Tibial nerve (tissue), 4 donors: ENCODE measurements around the gene GPC3. TPM values are rescaled to one million over a fixed set of nuclear protein-coding genes. Genes with fewer than 3 reads are reported as not detected.
A peak's percentile ranks its signal among the peaks of the same experiment; 100 is the strongest.

Source experiments
- DNase-seq, 2 donors: peaks; one replicate each; pipeline ENCODE4 v3.0.0-alpha.2; 2019; ENCODE audit warnings: low spot score in 2 of 2
- H3K27ac ChIP-seq, 4 donors: fragments of 200-600 bp; sonication (generic) in 3 of 4; one replicate each; pipeline ENCODE4 v1.5.1; 2017 to 2019; ENCODE audit warnings: mild to moderate bottlenecking in 1 of 4
- H3K27me3 ChIP-seq, 2 donors: fragments of 200-600 bp; sonication (generic) in 1 of 2; one replicate each; pipeline versions ENCODE4 v1.5.1 to v1.6.0; 2017 to 2019
- H3K36me3 ChIP-seq, 3 donors: fragments of 200-600 bp; sonication (generic); one replicate each; pipeline ENCODE4 v1.5.1; 2018 to 2019
- H3K4me1 ChIP-seq, 4 donors: fragments of 200-600 bp; sonication (generic) in 3 of 4; one replicate each; pipeline ENCODE4 v1.5.1; 2017 to 2019
- H3K4me3 ChIP-seq, 4 donors: fragments of 200-600 bp; sonication (generic) in 3 of 4; one replicate each; pipeline ENCODE4 v1.5.1; 2017 to 2019; ENCODE audit warnings: mild to moderate bottlenecking in 1 of 4, moderate library complexity in 1 of 4
- H3K9me3 ChIP-seq, 4 donors: fragments of 200-600 bp; sonication (generic) in 3 of 4; one replicate each; pipeline ENCODE4 v1.5.1; 2017 to 2019
- EP300 ChIP-seq, 2 donors: sonication (generic); formaldehyde crosslinking; IDR thresholded peaks; one replicate each; pipeline ENCODE4 v1.6.1; 2017; ENCODE audit warnings: antibody characterized with exemption in 2 of 2, mild to moderate bottlenecking in 1 of 2
- POLR2A ChIP-seq, 2 donors: fragments of 450-650 bp; IDR thresholded peaks; one replicate each; pipeline ENCODE4 v1.6.1; 2017; ENCODE audit warnings: antibody characterized with exemption in 2 of 2, mild to moderate bottlenecking in 2 of 2, moderate library complexity in 2 of 2
- WGBS, 2 donors: methylation state at CpG; one replicate each; pipeline ENCODE4 v1.1.5; 2018; 5-methylcytosine and 5-hydroxymethylcytosine counted together
- total RNA-seq, 4 donors: library from RNA; depleted of rRNA; stranded (reverse); fragments of >200 nt; gene quantifications; one replicate each; pipeline ENCODE4 v1.1.0, GENCODE V29; 2016
- TF ChIP-seq, protein P1 (sequence below), 5 experiments: fragments of 200-600 bp in 3 of 5; fragments of 450-650 bp in 2 of 5; sonication (generic) in 3 of 5; IDR thresholded peaks; one replicate each; pipeline ENCODE4 v1.5.1; 2016 to 2019; ENCODE audit warnings: antibody characterized with exemption in 5 of 5, mild to moderate bottlenecking in 3 of 5, moderate library complexity in 2 of 5

GPC3 gene
- total RNA-seq, 4 donors from 2014 or later, result 60.5 to 116 (median 72.8) TPM

DNA sequence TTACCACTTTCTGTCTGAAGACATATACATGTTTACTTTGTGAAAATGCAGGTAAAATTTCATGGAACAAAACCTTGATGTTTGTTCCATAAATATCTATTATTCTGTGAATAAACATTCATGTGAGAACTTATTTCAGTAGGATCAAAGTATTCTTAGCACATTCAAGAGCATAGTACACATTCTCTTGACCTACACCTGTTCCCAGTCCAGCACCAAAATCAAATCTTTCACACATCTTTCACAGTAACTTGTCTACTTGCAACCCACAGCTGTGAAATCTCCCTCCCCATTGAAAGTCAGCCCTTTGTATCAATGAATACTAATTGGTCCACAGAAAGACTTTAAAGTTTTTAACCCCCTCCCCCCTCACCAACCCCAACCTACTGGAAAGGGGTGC is 283.2 kb downstream of the GPC3 start:
- no peak for DNase-seq
- TF ChIP-seq EP300 (IDR thresholded peaks at IDR 0.05) (no peak), POLR2A (IDR thresholded peaks at IDR 0.05) (no peak)
- TF ChIP-seq, protein P1, sequence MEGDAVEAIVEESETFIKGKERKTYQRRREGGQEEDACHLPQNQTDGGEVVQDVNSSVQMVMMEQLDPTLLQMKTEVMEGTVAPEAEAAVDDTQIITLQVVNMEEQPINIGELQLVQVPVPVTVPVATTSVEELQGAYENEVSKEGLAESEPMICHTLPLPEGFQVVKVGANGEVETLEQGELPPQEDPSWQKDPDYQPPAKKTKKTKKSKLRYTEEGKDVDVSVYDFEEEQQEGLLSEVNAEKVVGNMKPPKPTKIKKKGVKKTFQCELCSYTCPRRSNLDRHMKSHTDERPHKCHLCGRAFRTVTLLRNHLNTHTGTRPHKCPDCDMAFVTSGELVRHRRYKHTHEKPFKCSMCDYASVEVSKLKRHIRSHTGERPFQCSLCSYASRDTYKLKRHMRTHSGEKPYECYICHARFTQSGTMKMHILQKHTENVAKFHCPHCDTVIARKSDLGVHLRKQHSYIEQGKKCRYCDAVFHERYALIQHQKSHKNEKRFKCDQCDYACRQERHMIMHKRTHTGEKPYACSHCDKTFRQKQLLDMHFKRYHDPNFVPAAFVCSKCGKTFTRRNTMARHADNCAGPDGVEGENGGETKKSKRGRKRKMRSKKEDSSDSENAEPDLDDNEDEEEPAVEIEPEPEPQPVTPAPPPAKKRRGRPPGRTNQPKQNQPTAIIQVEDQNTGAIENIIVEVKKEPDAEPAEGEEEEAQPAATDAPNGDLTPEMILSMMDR (IDR thresholded peaks at IDR 0.05), result no peak
- Histone ChIP-seq H3K4me3 (no peak overlapping the region), H3K9me3 (no peaks in the 10 kb centered on the region), H3K36me3 (no peaks in the 10 kb centered on the region), H3K4me1 (no peaks in the 10 kb centered on the region), H3K27ac (no peak overlapping the region), H3K27me3 (peaks cover 0 to 10% of the 10 kb centered on the region in 2 donors)

DNA sequence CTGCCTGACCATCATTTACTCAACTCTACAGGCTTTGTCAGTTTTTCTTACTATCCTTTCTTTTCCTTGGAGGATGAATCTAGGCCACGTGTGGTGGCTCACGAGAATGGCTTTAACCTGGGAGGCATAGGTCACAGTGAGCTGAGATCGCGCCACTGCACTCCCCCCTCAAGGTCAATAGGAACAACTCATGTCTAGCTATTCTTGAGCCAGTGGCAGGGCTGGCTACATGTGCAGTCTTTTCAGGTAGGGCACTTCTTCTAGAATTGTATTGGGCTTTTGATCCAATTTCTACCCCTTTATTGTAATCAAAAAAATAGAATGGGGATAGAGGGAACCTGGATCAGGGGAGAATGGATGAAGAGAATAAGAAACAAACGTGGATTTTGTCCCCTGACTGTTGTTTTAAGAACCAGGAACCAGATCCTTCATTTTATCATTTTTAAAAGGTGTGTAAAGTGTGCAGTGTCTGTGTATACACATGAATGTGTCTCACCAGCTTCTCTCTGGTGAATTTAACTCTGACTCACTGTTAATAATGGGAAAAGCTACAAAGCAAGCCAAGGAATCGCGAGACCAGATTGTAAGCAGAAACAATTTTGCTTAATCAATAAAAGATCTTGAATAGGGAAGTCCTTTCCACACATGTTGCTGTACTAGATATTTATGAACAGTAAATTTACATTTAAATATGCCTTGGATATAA is 286.2 kb downstream of the GPC3 start:
- WGBS, 2 donors, result 72 to 86% methylated on average over 7 of the region's 7 CpGs
- Histone ChIP-seq H3K36me3 (no peaks in the 10 kb centered on the region), H3K9me3 (no peaks in the 10 kb centered on the region), H3K27ac (no peak overlapping the region), H3K4me1 (no peaks in the 10 kb centered on the region), H3K4me3 (no peak overlapping the region), H3K27me3 (peaks cover 0 to 14% of the 10 kb centered on the region in 2 donors)
- DNase-seq, result no peak
- no peak for TF ChIP-seq EP300 (IDR thresholded peaks at IDR 0.05)
- no peak for TF ChIP-seq POLR2A (IDR thresholded peaks at IDR 0.05)
- TF ChIP-seq, protein P1 (IDR thresholded peaks at IDR 0.05), result no peak

DNA sequence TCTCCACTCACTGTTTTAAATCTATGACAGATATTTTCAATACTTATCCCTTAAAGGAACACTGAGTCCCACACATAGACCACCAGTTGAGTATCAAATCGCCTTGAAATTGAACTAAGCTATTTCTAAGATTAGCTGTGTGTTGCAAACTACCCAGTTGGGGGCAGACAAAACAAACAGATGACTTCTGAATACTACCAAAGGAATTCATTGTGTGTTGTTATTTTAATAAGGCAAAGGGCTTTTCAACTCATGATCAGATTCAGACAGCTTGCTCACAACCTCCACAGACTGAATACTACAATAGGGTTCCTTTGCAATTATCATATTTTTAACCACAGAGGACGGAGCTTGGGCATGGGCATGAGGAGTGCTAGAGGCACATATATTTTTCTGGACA is 287.1 kb downstream of the GPC3 start:
- Histone ChIP-seq H3K27me3 (peaks cover 0 to 14% of the 10 kb centered on the region in 2 donors), H3K4me1 (no peaks in the 10 kb centered on the region), H3K27ac (no peak overlapping the region), H3K9me3 (no peaks in the 10 kb centered on the region), H3K36me3 (no peaks in the 10 kb centered on the region), H3K4me3 (no peak overlapping the region)
- TF ChIP-seq POLR2A (IDR thresholded peaks at IDR 0.05) (no peak), EP300 (IDR thresholded peaks at IDR 0.05) (no peak)
- TF ChIP-seq, protein P1 (IDR thresholded peaks at IDR 0.05), result peak in 2 of 5 experiments; percentile 10 to 22
- 20% methylated on average over 2 of the region's 2 CpGs for WGBS, 2 donors
- DNase-seq, result no peak

GRCh38 chrX:133697656-133698055 is 287.7 kb downstream of the GPC3 start:
- WGBS, 2 donors, result 43 to 67% methylated on average over 3 of the region's 3 CpGs
- H3K36me3 ChIP-seq, result no peaks in the 10 kb centered on the region
- TF ChIP-seq, protein P1 (IDR thresholded peaks at IDR 0.05), result no peak
- H3K4me1 ChIP-seq, result no peaks in the 10 kb centered on the region
- no peak overlapping the region for H3K27ac ChIP-seq
- DNase-seq, result no peak
- no peaks in the 10 kb centered on the region for H3K9me3 ChIP-seq
- no peak overlapping the region for H3K4me3 ChIP-seq
- peaks cover 0 to 15% of the 10 kb centered on the region in 2 donors for H3K27me3 ChIP-seq

- 92 to 94% methylated on average over 1 of the region's 1 CpG for WGBS, 2 donors
- peaks cover 0 to 21% of the 10 kb centered on the region in 2 donors for H3K27me3 ChIP-seq
- TF ChIP-seq POLR2A (IDR thresholded peaks at IDR 0.05) (no peak), EP300 (IDR thresholded peaks at IDR 0.05) (no peak)
- TF ChIP-seq, protein P1 (IDR thresholded peaks at IDR 0.05), result no peak
- no peak overlapping the region for H3K4me3 ChIP-seq
- H3K9me3 ChIP-seq, result no peaks in the 10 kb centered on the region
- no peaks in the 10 kb centered on the region for H3K36me3 ChIP-seq
- DNase-seq, result no peak
- no peaks in the 10 kb centered on the region for H3K4me1 ChIP-seq
- H3K27ac ChIP-seq, result no peak overlapping the region
Observed at GRCh38 chrX:133689997-133690599, 295.3 kb downstream of the GPC3 start.
